Stimulated activated naive B cell treated with anti-CD40 and anti-IgM and Interleukin-4, amounts not matched to agents 10 μg/mL and 1 μg/mL and 100 μg/mL, for 72 hours (primary cell): ENCODE data around the gene TBCC.

Source experiments
- ATAC-seq, 2 donors: fragments of 150-1000 bp; cut with Tn5 transposase; replicated peaks; 2 replicates each; pipeline ENCODE4 v1.10.0; 2021; ENCODE audit warnings: moderate library complexity in 1 of 2
- DNase-seq: peaks from one replicate; pipeline ENCODE4 v3.0.0; 2021
- H3K27ac Mint-ChIP-seq: one replicate; pipeline ENCODE4 v1.8.0; 2022; ENCODE audit warnings: mild to moderate bottlenecking, mixed read lengths
- H3K27me3 Mint-ChIP-seq, 2 donors: one replicate each; pipeline ENCODE4 v1.8.0; 2022; ENCODE audit warnings: mixed read lengths in 2 of 2
- H3K36me3 Mint-ChIP-seq, 2 donors: one replicate each; pipeline ENCODE4 v1.8.0; 2022; ENCODE audit warnings: mixed read lengths in 2 of 2, mild to moderate bottlenecking in 1 of 2
- H3K4me1 Mint-ChIP-seq, 2 donors: one replicate each; pipeline ENCODE4 v1.8.0; 2022; ENCODE audit warnings: mixed read lengths in 2 of 2, mild to moderate bottlenecking in 1 of 2
- H3K4me3 Mint-ChIP-seq, 2 donors: one replicate each; pipeline ENCODE4 v1.8.0; 2022; ENCODE audit warnings: mild to moderate bottlenecking in 2 of 2, mixed read lengths in 2 of 2, moderate library complexity in 1 of 2
- H3K9me3 Mint-ChIP-seq, 2 donors: one replicate each; pipeline ENCODE4 v1.8.0; 2022; ENCODE audit warnings: mixed read lengths in 2 of 2, mild to moderate bottlenecking in 1 of 2

Gene TBCC

GRCh38 chr6:42762426-42762859 lies 16.5 kb upstream of the TBCC start:
- no peak for ATAC-seq
- no peaks in the 10 kb centered on the region for H3K9me3 Mint-ChIP-seq

GRCh38 chr6:42761287-42762067 lies 15.6 kb upstream of the TBCC start:
- Mint-ChIP-seq H3K4me3 (no peak overlapping the region), H3K36me3 (peaks cover 19 to 25% of the 10 kb centered on the region in 2 donors), H3K27me3 (no peaks in the 10 kb centered on the region), H3K4me1 (peaks cover 6 to 9% of the 10 kb centered on the region in 2 donors), H3K9me3 (no peaks in the 10 kb centered on the region), H3K27ac (no peak overlapping the region)
- ATAC-seq (no peak), DNase-seq (no peak)

More at GRCh38 chr6:42762426-42762859, 16.5 kb upstream of the TBCC start:
- Mint-ChIP-seq H3K4me1 (peaks cover 4 to 8% of the 10 kb centered on the region in 2 donors), H3K27ac (no peak overlapping the region), H3K27me3 (no peaks in the 10 kb centered on the region), H3K4me3 (no peak overlapping the region), H3K36me3 (peaks cover 19 to 26% of the 10 kb centered on the region in 2 donors)
- no peak for DNase-seq

- Mint-ChIP-seq H3K4me1 (peaks cover 8 to 15% of the 10 kb centered on the region in 2 donors), H3K27me3 (no peaks in the 10 kb centered on the region), H3K9me3 (no peaks in the 10 kb centered on the region), H3K27ac (peak overlapping the region; percentile 10), H3K36me3 (peaks cover 17 to 25% of the 10 kb centered on the region in 2 donors), H3K4me3 (no peak overlapping the region)
- ATAC-seq (no peak), DNase-seq (no peak)
Measured at GRCh38 chr6:42758756-42759430, 13.0 kb upstream of the TBCC start.

- no peak overlapping the region for H3K27ac Mint-ChIP-seq
- no peaks in the 10 kb centered on the region for H3K27me3 Mint-ChIP-seq
- DNase-seq (no peak), ATAC-seq (no peak)
- H3K36me3 Mint-ChIP-seq, result peaks cover 19 to 29% of the 10 kb centered on the region in 2 donors
- H3K4me1 Mint-ChIP-seq, result peaks cover 10 to 19% of the 10 kb centered on the region in 2 donors
- H3K4me3 Mint-ChIP-seq, result no peak overlapping the region
- no peaks in the 10 kb centered on the region for H3K9me3 Mint-ChIP-seq
Measured at GRCh38 chr6:42756722-42757121, 10.8 kb upstream of the TBCC start.

GRCh38 chr6:42754759-42755158 lies 8.9 kb upstream of the TBCC start:
- no peak for DNase-seq
- H3K36me3 Mint-ChIP-seq, result peaks cover 19 to 27% of the 10 kb centered on the region in 2 donors
- no peak overlapping the region for H3K27ac Mint-ChIP-seq
- H3K27me3 Mint-ChIP-seq, result no peaks in the 10 kb centered on the region
- no peak for ATAC-seq
- H3K4me1 Mint-ChIP-seq, result peaks cover 10 to 19% of the 10 kb centered on the region in 2 donors
- no peak overlapping the region for H3K4me3 Mint-ChIP-seq
- H3K9me3 Mint-ChIP-seq, result no peaks in the 10 kb centered on the region

GRCh38 chr6:42751055-42751454 lies 5.2 kb upstream of the TBCC start:
- Mint-ChIP-seq H3K27ac (no peak overlapping the region), H3K36me3 (peaks cover 5 to 14% of the 10 kb centered on the region in 2 donors), H3K4me1 (peaks cover 17 to 29% of the 10 kb centered on the region in 2 donors), H3K9me3 (no peaks in the 10 kb centered on the region), H3K27me3 (no peaks in the 10 kb centered on the region), H3K4me3 (no peak overlapping the region)
- ATAC-seq (no peak), DNase-seq (no peak)

GRCh38 chr6:42748203-42748898 lies 2.4 kb upstream of the TBCC start:
- H3K36me3 Mint-ChIP-seq, result peaks cover 6 to 15% of the 10 kb centered on the region in 2 donors
- DNase-seq (no peak), ATAC-seq (no peak)
- peak overlapping the region; percentile 36 to 92 for H3K4me3 Mint-ChIP-seq
- no peaks in the 10 kb centered on the region for H3K27me3 Mint-ChIP-seq
- H3K9me3 Mint-ChIP-seq, result no peaks in the 10 kb centered on the region
- peaks cover 16 to 33% of the 10 kb centered on the region in 2 donors for H3K4me1 Mint-ChIP-seq
- H3K27ac Mint-ChIP-seq, result peak overlapping the region; percentile 93

- Mint-ChIP-seq H3K9me3 (no peaks in the 10 kb centered on the region), H3K4me1 (peaks cover 17 to 37% of the 10 kb centered on the region in 2 donors), H3K27me3 (no peaks in the 10 kb centered on the region), H3K4me3 (peak overlapping the region; percentile 92 to 100), H3K36me3 (peaks cover 5 to 20% of the 10 kb centered on the region in 2 donors), H3K27ac (peak overlapping the region; percentile 93)
- peak; percentile 91 for DNase-seq
- ATAC-seq, result peak; percentile 77 to 80
Measured at GRCh38 chr6:42746463-42747391, 824 bp upstream of the TBCC start.

- peak overlapping the region; percentile 73 for H3K27ac Mint-ChIP-seq
- ATAC-seq (no peak), DNase-seq (no peak)
- H3K4me3 Mint-ChIP-seq, result peak overlapping the region; percentile 92 to 100
- H3K4me1 Mint-ChIP-seq, result peaks cover 18 to 44% of the 10 kb centered on the region in 2 donors
- H3K9me3 Mint-ChIP-seq, result no peaks in the 10 kb centered on the region
- no peaks in the 10 kb centered on the region for H3K27me3 Mint-ChIP-seq
- peaks cover 5 to 20% of the 10 kb centered on the region in 2 donors for H3K36me3 Mint-ChIP-seq
Measured at GRCh38 chr6:42745083-42745639, 742 bp downstream of the TBCC start.

GRCh38 chr6:42744351-42744893 lies 1.5 kb downstream of the TBCC start:
- peak overlapping the region; percentile 92 to 100 for H3K4me3 Mint-ChIP-seq
- no peak overlapping the region for H3K27ac Mint-ChIP-seq
- H3K27me3 Mint-ChIP-seq, result no peaks in the 10 kb centered on the region
- DNase-seq (no peak), ATAC-seq (no peak)
- H3K4me1 Mint-ChIP-seq, result peaks cover 18 to 44% of the 10 kb centered on the region in 2 donors
- no peaks in the 10 kb centered on the region for H3K9me3 Mint-ChIP-seq
- peaks cover 5 to 20% of the 10 kb centered on the region in 2 donors for H3K36me3 Mint-ChIP-seq

- Mint-ChIP-seq H3K27ac (no peak overlapping the region), H3K4me3 (no peak overlapping the region), H3K4me1 (peaks cover 7 to 23% of the 10 kb centered on the region in 2 donors), H3K36me3 (peaks cover 5 to 16% of the 10 kb centered on the region in 2 donors), H3K9me3 (no peaks in the 10 kb centered on the region), H3K27me3 (no peaks in the 10 kb centered on the region)
- ATAC-seq (no peak), DNase-seq (no peak)
Measured at GRCh38 chr6:42742116-42742894, 3.6 kb downstream of the TBCC start.

GRCh38 chr6:42740725-42741124 lies 5.2 kb downstream of the TBCC start:
- DNase-seq (no peak), ATAC-seq (no peak)
- H3K36me3 Mint-ChIP-seq, result peaks cover 3 to 13% of the 10 kb centered on the region in 2 donors
- no peak overlapping the region for H3K4me3 Mint-ChIP-seq
- no peaks in the 10 kb centered on the region for H3K9me3 Mint-ChIP-seq
- H3K4me1 Mint-ChIP-seq, result peaks cover 5 to 21% of the 10 kb centered on the region in 2 donors
- H3K27me3 Mint-ChIP-seq, result no peaks in the 10 kb centered on the region
- H3K27ac Mint-ChIP-seq, result no peak overlapping the region
